OCI-LY7 (cell line): Measurements from ENCODE around the gene BNIP1. TPM values are rescaled to one million over a fixed set of nuclear protein-coding genes. Genes with fewer than 3 reads are reported as not detected.
"Not testable (repeated sequence)": the region's sequence is repeated elsewhere in the genome, so short reads cannot be mapped to it uniquely, and the experiment has no call there.

Experiments
- BruUV-seq: library from RNA; stranded (reverse); fragments of 400-500 nt; replicated peaks from 2 replicates; lab custom pipeline; 2021; lab: Mats Ljungman, UMichigan
- CTCF ChIA-PET: fragments of 300-600 bp; sonication (Branson Sonifier 250); formaldehyde crosslinking; loops from one replicate; lab custom pipeline; 2022; ENCODE audit warnings: antibody characterized with exemption; ENCODE audit not compliant: unreplicated experiment; lab: Charles Lee
- POLR2A ChIA-PET: fragments of 300-600 bp; sonication (Branson Sonifier 250); formaldehyde crosslinking; loops from one replicate; lab custom pipeline; 2022; ENCODE audit warnings: antibody characterized with exemption; lab: Charles Lee
- DNase-seq: peaks from one replicate; pipeline ENCODE4 v3.0.0-alpha.2; 2015; ENCODE audit warnings: low spot score
- H2AFZ ChIP-seq: fragments of 200-600 bp; sonication (generic), shearing (Covaris generic); 2 replicates; pipeline ENCODE4 v1.6.1; 2014; ENCODE audit warnings: mild to moderate bottlenecking, antibody characterized with exemption, low read length, moderate library complexity
- H3K27ac ChIP-seq: fragments of 200-600 bp; sonication (generic); 2 replicates; pipeline ENCODE4 v1.5.1; 2014; ENCODE audit warnings: mixed run types, low read depth, mild to moderate bottlenecking, moderate library complexity, low read length, inconsistent platforms; ENCODE audit not compliant: poor library complexity, severe bottlenecking
- H3K36me3 ChIP-seq: fragments of 200-600 bp; sonication (generic); 2 replicates; pipeline ENCODE4 v1.6.1; 2014; ENCODE audit warnings: mild to moderate bottlenecking, antibody characterized with exemption, low read length, moderate library complexity, mixed read lengths; ENCODE audit not compliant: insufficient read depth
- H3K4me1 ChIP-seq: fragments of 200-600 bp; sonication (generic); 2 replicates; pipeline ENCODE4 v1.5.1; 2014; ENCODE audit warnings: mild to moderate bottlenecking, low read length; ENCODE audit not compliant: insufficient read depth, poor library complexity, severe bottlenecking
- H3K4me2 ChIP-seq: fragments of 200-600 bp; sonication (generic); 2 replicates; pipeline ENCODE4 v1.6.1; 2014; ENCODE audit warnings: mild to moderate bottlenecking, low read length
- H3K4me3 ChIP-seq: fragments of 200-600 bp; sonication (generic); 2 replicates; pipeline ENCODE4 v1.5.1; 2014; ENCODE audit warnings: mild to moderate bottlenecking, low read depth, low read length; ENCODE audit not compliant: poor library complexity, severe bottlenecking
- H3K79me2 ChIP-seq: fragments of 200-600 bp; sonication (generic); 2 replicates; pipeline ENCODE4 v1.6.1; 2016; ENCODE audit warnings: low read depth, mild to moderate bottlenecking, low read length, moderate library complexity, mixed read lengths; ENCODE audit not compliant: insufficient read depth
- H3K9me2 ChIP-seq: fragments of 200-600 bp; sonication (generic); 2 replicates; pipeline ENCODE4 v1.6.1; 2016; ENCODE audit warnings: mild to moderate bottlenecking, low read length, mixed read lengths; ENCODE audit not compliant: insufficient read depth
- H3K9me3 ChIP-seq: fragments of 200-600 bp; sonication (generic); 2 replicates; pipeline ENCODE4 v1.6.1; 2014; ENCODE audit warnings: mild to moderate bottlenecking, mixed run types, low read length, mixed read lengths
- H4K20me1 ChIP-seq: fragments of 200-600 bp; sonication (generic); 2 replicates; pipeline ENCODE4 v1.6.1; 2014; ENCODE audit warnings: mild to moderate bottlenecking, antibody characterized with exemption, low read length, moderate library complexity, mixed read lengths; ENCODE audit not compliant: insufficient read depth
- EZH2phosphoT487 ChIP-seq: fragments of 200-600 bp; sonication (generic); IDR thresholded peaks from 2 replicates; pipeline ENCODE4 v1.6.1; 2018; ENCODE audit warnings: low read depth, borderline replicate concordance, mild to moderate bottlenecking, mixed run types, antibody characterized with exemption, low read length, moderate library complexity, mixed read lengths
- intact Hi-C: fragments of 100-400 bp; cut with micrococcal nuclease; formaldehyde crosslinking; loops from one replicate; pipeline ENCODE4 v1.10.0; 2022; ENCODE audit not compliant: unreplicated experiment
- total RNA-seq, 2 experiments: library from RNA; depleted of rRNA in 1 of 2; stranded (reverse); fragments of >200 nt in 1 of 2; shearing (Covaris generic) in 1 of 2; gene quantifications; 2 replicates each; pipeline ENCODE4 v1.2.3, GENCODE V29; 2014 to 2022
- TF ChIP-seq, protein P1 (sequence below): fragments of 200-600 bp; sonication (generic); conservative IDR thresholded peaks from 2 replicates; pipeline ENCODE4 v1.5.1; 2014; ENCODE audit warnings: mild to moderate bottlenecking, antibody characterized with exemption, low read length, moderate library complexity, mixed read lengths

Gene BNIP1
- total RNA-seq, 2 experiments from 2014 or later = 16.8 to 23.1 TPM

DNA sequence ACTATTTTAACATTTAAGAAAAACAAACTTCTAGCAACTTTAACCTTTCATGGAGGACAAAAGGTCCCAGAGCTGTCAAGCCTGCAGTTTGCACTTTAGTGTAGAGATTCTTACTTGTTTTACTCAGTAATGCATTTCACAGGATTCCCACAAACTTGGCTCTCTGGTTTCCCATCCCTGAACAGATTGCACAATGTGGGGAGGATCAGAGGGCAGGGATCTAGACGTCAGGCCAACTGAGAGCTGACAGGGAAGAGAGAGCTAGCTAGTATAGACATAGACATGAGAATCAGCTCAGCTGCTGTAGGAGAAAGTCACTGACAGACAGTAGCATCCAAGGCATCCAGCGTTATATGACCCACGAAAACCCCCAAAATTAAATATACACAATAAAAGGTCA lies 20.9 kb upstream of the BNIP1 start:
- POLR2A ChIA-PET = interaction anchor here (0.7 kb wide), 1 partner anchor 11 kb away, joined by 4 read pairs; no protein-coding TSS in a partner anchor
- CTCF ChIA-PET = no interaction called here
- peaks cover 11% of the 10 kb centered on the region for H3K9me3 ChIP-seq
- no peak overlapping the region for H3K27ac ChIP-seq
- no peak overlapping the region for H2AFZ ChIP-seq
- H3K4me2 ChIP-seq = no peak overlapping the region
- BruUV-seq = no TSS peak
- H3K4me1 ChIP-seq = no peaks in the 10 kb centered on the region
- 0 out of 2 replicates have a peak, but pooled peaks cover 3% of the 10 kb centered on the region for H3K36me3 ChIP-seq
- TF ChIP-seq EZH2phosphoT487 = no peak
- no peak for DNase-seq
- H3K9me2 ChIP-seq = no peaks in the 10 kb centered on the region
- no peak overlapping the region for H3K4me3 ChIP-seq
- no peaks in the 10 kb centered on the region for H4K20me1 ChIP-seq
- intact Hi-C loops = no loop called here
- H3K79me2 ChIP-seq = no peaks in the 10 kb centered on the region

DNA sequence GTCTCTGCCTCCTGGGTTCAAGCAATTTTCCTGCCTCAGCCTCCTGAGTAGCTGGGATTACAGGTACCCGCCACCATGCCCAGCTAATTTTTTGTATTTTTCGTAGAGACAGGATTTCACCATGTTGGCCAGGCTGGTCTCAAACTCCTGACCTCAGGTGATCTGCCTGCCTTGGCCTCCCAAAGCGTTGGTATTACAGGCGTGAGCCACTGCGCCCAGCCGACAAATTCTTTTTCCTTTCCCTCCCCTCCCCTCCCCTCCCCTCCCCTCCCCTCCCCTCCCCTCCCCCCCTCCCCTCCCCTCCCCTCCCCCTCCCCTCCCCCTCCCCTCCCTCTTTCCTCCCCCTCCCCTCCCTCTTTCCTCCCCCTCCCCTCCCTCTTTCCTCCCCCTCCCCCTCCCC lies 12.2 kb upstream of the BNIP1 start:
- H3K36me3 ChIP-seq, CTCF ChIA-PET, H3K4me1 ChIP-seq, H3K9me2 ChIP-seq, H4K20me1 ChIP-seq, DNase-seq, H3K9me3 ChIP-seq, H3K4me3 ChIP-seq, H3K79me2 ChIP-seq, intact Hi-C loops, BruUV-seq, H3K4me2 ChIP-seq, H3K27ac ChIP-seq, H2AFZ ChIP-seq: not testable (repeated sequence)
- POLR2A ChIA-PET = interaction anchor here (0.7 kb wide), 1 partner anchor 382 kb away, joined by 5 read pairs; no protein-coding TSS in a partner anchor

DNA sequence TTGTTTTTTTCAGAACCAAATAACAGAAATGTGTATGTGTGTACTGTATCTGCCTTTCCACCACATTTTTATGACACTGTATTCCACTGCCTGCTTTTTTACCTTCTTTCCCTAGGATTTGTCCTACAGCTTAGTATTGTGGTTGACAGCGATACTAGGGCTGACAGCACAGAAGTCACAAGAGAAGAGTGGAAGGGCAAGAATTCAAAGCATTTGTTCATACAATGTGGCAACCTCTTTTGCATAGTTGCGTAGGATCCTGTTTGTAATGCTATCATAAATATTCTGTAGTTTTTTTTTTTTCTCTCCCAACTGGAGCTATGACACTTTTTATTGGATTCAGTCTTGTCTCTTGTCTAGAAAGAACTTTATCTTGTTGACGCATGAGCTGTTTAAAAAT lies 5.6 kb upstream of the BNIP1 start:
- ChIA-PET CTCF (no interaction called here), POLR2A (interaction anchor here (0.6 kb wide), 1 partner anchor 410 kb away, joined by 3 read pairs; no protein-coding TSS in a partner anchor)
- Histone ChIP-seq H3K9me3 (no peaks in the 10 kb centered on the region), H2AFZ (no peak overlapping the region), H3K4me1 (peaks cover 2% of the 10 kb centered on the region), H3K4me2 (no peak overlapping the region), H3K9me2 (no peaks in the 10 kb centered on the region), H3K4me3 (no peak overlapping the region), H3K27ac (no peak overlapping the region), H3K79me2 (no peaks in the 10 kb centered on the region), H3K36me3 (no peaks in the 10 kb centered on the region), H4K20me1 (no peaks in the 10 kb centered on the region)
- TF ChIP-seq, protein P1, sequence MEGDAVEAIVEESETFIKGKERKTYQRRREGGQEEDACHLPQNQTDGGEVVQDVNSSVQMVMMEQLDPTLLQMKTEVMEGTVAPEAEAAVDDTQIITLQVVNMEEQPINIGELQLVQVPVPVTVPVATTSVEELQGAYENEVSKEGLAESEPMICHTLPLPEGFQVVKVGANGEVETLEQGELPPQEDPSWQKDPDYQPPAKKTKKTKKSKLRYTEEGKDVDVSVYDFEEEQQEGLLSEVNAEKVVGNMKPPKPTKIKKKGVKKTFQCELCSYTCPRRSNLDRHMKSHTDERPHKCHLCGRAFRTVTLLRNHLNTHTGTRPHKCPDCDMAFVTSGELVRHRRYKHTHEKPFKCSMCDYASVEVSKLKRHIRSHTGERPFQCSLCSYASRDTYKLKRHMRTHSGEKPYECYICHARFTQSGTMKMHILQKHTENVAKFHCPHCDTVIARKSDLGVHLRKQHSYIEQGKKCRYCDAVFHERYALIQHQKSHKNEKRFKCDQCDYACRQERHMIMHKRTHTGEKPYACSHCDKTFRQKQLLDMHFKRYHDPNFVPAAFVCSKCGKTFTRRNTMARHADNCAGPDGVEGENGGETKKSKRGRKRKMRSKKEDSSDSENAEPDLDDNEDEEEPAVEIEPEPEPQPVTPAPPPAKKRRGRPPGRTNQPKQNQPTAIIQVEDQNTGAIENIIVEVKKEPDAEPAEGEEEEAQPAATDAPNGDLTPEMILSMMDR = no peak
- TF ChIP-seq EZH2phosphoT487 = no peak
- no TSS peak for BruUV-seq
- intact Hi-C loops = no loop called here
- DNase-seq = no peak
